Measurements from ENCODE around the gene EPS8L2. TPM values are rescaled to one million over a fixed set of nuclear protein-coding genes. Genes with fewer than 3 reads are reported as not detected.

The EPS8L2 gene
- total RNA-seq, 4 donors from 2014 or later: 185 to 259 (median 195) TPM

GRCh38 chr11:665704-666281 lies 40.2 kb upstream of the EPS8L2 start:
- Histone ChIP-seq H3K27me3 (no peaks in the 10 kb centered on the region), H3K4me3 (replicated peaks in 1 of 3) (no peak overlapping the region), H3K27ac (peak overlapping the region in 1 of 3 donors; percentile 26), H3K9me3 (no peaks in the 10 kb centered on the region), H3K36me3 (peaks cover 5 to 6% of the 10 kb centered on the region in 2 donors), H3K4me1 (peaks cover 3 to 7% of the 10 kb centered on the region in 2 donors)
- 84 to 95% methylated on average over 11 of the region's 11 CpGs for WGBS, 2 donors
- TF ChIP-seq CTCF (IDR thresholded peaks at IDR 0.05) (no peak), POLR2A (IDR thresholded peaks at IDR 0.05) (no peak)
- no peak for DNase-seq
- intact Hi-C loops (cut with DNase I): loop anchor here (10.0 kb wide), 1 partner anchor 59 kb away; no protein-coding TSS in a partner anchor

- intact Hi-C loops (cut with DNase I): no loop called here
- Histone ChIP-seq H3K4me3 (replicated peaks in 1 of 3) (no peak overlapping the region), H3K27me3 (no peaks in the 10 kb centered on the region), H3K27ac (no peak overlapping the region), H3K36me3 (peaks cover 18 to 23% of the 10 kb centered on the region in 2 donors), H3K9me3 (no peaks in the 10 kb centered on the region), H3K4me1 (peaks cover 0 to 3% of the 10 kb centered on the region in 2 donors)
- TF ChIP-seq POLR2A (IDR thresholded peaks at IDR 0.05) (no peak), CTCF (IDR thresholded peaks at IDR 0.05) (no peak)
- DNase-seq: no peak
- 93 to 97% methylated on average over 8 of the region's 8 CpGs for WGBS, 2 donors
Measured at GRCh38 chr11:673866-674265, 32.2 kb upstream of the EPS8L2 start.

- no peaks in the 10 kb centered on the region for H3K9me3 ChIP-seq
- peaks cover 23 to 24% of the 10 kb centered on the region in 2 donors for H3K36me3 ChIP-seq
- H3K27ac ChIP-seq: no peak overlapping the region
- no peaks in the 10 kb centered on the region for H3K27me3 ChIP-seq
- intact Hi-C loops (cut with DNase I): no loop called here
- peaks cover 0 to 3% of the 10 kb centered on the region in 2 donors for H3K4me1 ChIP-seq
- no peak for DNase-seq
- TF ChIP-seq POLR2A (IDR thresholded peaks at IDR 0.05): no peak
- TF ChIP-seq CTCF (IDR thresholded peaks at IDR 0.05): no peak
- H3K4me3 ChIP-seq (replicated peaks in 1 of 3): no peak overlapping the region
- WGBS, 2 donors: 95% methylated on average over 17 of the region's 17 CpGs
Measured at GRCh38 chr11:674406-674805, 31.6 kb upstream of the EPS8L2 start.

- no peak overlapping the region for H3K4me3 ChIP-seq (replicated peaks in 1 of 3)
- TF ChIP-seq CTCF (IDR thresholded peaks at IDR 0.05) (no peak), POLR2A (IDR thresholded peaks at IDR 0.05) (no peak)
- H3K9me3 ChIP-seq: no peaks in the 10 kb centered on the region
- no peak for DNase-seq
- no peak overlapping the region for H3K27ac ChIP-seq
- no peaks in the 10 kb centered on the region for H3K27me3 ChIP-seq
- peaks cover 26 to 28% of the 10 kb centered on the region in 2 donors for H3K36me3 ChIP-seq
- no peaks in the 10 kb centered on the region for H3K4me1 ChIP-seq
- intact Hi-C loops (cut with DNase I): no loop called here
- 92 to 97% methylated on average over 3 of the region's 3 CpGs for whole genome bisulfite sequencing, 2 donors
Measured at GRCh38 chr11:678297-678696, 27.7 kb upstream of the EPS8L2 start.

- Histone ChIP-seq H3K27ac (no peak overlapping the region), H3K36me3 (peaks cover 16 to 32% of the 10 kb centered on the region in 2 donors), H3K27me3 (no peaks in the 10 kb centered on the region), H3K4me1 (no peaks in the 10 kb centered on the region), H3K4me3 (replicated peaks in 1 of 3) (no peak overlapping the region), H3K9me3 (no peaks in the 10 kb centered on the region)
- WGBS, 2 donors: 94 to 96% methylated on average over 27 to 28 of the region's 36 CpGs
- no peak for DNase-seq
- intact Hi-C loops (cut with DNase I): no loop called here
- no peak for TF ChIP-seq POLR2A (IDR thresholded peaks at IDR 0.05)
Measured at GRCh38 chr11:679271-680207, 26.5 kb upstream of the EPS8L2 start.
